GM18868 (cell line): ENCODE results near the gene KCNIP2.

ENCODE experiments used
- ATAC-seq: cut with Tn5 transposase; IDR thresholded peaks from one replicate; pipeline ENCODE4 v1.9.1; 2021; ENCODE audit warnings: mild to moderate bottlenecking, moderate library complexity; ENCODE audit not compliant: unreplicated experiment

The KCNIP2 gene

DNA sequence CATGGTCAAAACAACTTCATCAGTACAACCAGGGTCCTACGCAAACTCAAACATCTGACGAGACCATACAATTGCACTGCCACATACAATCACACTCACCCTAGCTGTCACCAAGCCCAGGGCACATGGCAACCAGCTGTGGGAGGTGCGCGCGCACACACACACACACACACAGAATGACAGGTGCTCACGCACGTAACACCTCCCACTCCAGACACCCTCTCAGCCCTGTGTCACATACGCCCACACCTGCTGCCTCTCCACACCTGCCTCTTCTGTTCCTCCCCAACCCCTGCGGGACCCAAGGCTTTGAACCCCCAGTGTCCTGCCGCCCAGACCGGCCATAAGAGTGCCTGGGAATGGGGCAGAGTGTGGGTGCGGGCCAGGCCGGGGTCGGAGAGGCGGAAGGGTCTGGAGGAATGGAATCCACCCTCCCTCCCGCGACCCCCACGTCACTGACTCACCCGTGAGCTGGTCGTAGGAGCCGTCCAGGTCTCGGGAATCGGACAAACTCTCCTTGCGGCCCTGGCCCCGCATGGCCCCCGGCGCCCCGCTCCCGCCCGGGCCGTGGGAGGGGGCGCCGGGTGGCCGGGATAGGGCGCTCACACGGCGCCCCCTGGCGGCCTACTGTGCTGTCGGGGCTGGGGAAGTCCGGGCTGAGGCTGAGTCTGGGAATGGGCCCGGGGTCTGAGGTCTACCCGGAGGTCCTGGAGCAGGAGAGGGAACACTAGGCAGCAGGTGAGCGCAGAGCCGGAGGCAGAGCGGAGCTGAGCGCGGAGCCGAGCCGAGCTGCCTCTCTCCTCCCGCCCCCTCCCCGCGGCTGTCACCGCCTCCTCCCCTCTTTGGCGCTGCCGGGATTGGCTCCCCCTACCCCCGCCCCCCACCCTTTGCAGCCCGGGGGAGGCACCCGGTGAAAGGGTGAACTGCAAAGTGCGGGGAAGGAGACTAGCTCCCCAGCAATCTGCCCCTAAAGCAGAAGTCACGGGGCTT is at the start of gene KCNIP2:
Gene KCNIP2 (minus strand): TSS at position 769 of the 990 bp plus-strand sequence. CDS start 232 bp downstream, at position 537.
- ATAC-seq: no peak

DNA sequence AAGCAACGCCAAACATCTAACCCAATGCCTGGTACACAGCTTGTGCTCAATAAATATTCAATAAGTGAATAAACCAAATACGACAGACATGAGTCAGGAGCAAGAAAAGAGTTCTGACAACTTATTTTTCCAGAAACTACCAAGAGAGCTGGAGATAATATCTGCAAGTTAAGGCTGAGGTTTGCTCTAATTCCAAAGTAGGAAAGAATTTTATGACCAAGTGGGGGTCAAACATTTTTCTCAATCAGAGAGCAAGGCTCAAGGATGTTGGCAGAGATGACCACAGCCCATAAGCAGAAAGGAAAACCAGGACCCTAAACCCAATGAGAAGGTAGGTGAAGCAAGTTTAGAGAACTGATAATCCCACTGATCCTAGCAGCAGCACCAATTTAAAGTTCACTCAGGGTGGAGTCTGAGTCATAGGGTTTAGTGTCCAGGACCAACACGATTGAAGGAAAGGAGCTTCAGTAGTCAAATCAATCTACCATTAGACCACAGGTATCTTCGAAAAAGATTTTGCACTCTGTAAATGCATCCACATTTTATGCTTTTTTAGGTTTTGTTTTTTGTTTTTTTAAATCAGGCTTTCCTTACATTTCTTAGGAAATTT is 49.3 kb upstream of the KCNIP2 start:
- ATAC-seq: no peak

DNA sequence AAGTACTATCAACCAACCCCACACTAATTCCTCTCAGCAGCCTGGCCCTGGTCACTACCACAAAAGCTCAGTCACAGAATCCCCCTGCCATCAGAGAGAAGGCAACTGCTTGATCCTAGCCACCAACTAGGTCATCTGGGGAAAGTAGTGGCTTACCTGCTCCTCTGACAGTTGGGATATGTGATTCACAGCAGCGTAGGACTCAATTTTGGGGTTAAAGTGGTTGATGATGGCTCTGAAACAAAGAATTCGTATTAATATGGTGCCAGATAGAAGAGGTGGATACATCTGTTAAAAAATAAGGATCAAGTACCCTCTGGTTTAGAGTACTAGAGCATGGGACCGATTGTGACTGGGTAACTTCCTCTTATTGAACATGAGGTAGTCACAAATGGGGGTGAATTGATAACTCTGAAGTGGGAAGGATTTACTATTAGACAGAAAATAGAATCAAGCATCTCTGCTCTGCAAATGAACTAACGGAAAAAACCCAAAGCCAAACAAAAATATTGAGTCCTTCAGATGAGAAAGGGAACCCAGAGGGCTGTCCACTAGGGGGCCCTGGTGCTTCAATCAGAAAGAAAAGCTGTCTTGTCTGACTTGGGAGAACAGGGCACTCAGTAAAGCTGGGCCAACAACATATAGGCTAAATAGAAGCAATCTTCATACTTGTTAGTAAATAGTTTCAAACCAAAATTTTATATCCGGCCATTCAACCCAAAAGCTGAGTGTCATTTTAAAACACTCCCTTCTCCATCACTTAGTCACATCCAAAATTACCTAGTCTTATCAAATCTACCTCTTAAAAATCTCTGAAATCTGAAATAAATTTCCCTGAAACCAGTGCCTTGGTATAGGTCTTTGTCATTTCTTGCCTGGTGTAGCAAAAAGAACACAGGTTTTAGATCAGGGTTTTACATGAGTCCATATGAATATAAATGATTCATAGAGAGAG is 45.9 kb upstream of the KCNIP2 start:
- ATAC-seq: peak; percentile 48

DNA sequence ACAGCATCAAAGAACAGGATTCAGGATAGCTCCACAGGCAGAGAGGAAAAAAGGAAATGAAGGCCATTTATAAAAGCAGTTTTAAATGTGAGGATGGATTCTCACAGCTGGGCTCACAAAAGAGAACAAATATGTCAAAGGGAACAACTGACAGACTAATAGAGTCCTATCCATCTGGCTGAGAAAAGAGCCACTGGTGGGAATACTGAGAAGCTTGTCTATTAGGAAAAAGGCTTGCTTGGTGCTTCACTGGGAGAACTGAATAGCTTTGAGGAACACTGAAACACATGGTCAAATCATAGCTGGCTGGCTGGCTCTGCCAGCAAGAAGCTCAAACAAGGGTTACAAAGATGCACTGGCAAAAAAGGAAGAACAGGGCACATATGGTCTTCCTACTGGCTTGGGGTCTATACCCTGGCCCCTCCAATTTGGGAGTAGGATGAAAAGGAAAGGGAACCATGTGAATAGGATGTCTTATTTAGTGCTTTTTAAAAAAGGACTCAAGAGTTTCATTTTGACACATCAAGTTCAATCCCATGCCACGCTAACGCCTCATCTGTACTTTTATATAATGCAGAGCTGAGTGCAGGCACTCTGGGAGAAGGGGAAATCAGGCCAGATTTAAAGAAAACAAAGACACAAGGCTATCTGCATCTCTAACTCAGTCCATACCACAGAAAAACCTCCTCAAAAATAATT is 44.8 kb upstream of the KCNIP2 start:
- no peak for ATAC-seq

DNA sequence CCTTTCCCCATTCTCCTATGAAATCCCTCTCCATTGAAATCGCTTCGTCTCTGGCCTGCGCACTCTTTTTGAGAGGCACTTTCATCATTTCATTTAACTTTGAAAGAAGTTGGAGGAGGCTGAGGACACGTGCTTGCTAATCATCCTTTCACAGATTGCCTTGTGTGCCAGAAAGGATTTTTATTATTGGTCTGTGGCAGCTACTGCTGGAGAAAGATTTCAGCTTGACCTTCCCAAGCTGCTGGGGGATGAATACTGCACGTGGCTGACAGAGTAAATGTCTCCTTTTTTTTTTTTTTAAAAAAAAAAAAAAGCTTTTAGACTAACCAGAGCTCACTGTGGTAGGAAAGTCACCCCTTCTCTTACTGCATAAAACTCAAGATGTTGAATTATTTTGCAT is 44.2 kb upstream of the KCNIP2 start:
- no peak for ATAC-seq

DNA sequence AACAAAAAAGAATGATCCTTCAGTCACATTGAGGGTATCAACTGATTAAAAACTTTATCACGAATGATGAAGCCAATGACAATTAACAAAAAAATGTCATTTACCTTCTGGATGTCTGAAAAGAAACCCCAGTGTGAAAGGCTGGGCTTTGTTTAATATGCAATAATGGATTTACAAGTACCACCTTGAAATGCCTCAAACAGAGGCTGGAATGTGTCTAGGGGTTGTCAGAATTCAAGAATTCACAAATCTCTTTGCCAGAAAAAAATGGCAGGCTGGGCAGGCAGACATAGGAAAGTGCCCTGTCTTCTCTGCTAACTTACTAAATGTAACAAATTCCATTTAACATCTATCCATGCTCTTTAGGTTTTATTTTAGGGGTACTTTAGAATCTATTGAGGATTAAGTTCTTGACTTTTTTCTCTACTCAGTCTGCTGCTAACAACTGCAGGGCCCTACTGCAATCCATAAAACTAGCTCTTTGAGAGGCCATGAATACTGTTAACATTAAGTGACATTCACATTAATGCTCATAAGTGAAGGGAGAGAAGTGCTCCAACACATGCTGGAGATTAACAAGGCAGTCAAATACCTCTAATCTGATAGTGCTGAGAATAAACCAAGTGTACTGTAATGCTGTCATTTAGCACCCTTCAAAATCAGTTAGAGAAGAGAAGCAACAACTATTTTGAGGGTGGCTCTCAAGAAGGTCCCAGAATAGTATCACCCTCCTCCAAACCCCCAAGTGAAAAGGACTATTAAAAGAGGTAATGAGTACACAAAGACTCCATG is 43.1 kb upstream of the KCNIP2 start:
- no peak for ATAC-seq

DNA sequence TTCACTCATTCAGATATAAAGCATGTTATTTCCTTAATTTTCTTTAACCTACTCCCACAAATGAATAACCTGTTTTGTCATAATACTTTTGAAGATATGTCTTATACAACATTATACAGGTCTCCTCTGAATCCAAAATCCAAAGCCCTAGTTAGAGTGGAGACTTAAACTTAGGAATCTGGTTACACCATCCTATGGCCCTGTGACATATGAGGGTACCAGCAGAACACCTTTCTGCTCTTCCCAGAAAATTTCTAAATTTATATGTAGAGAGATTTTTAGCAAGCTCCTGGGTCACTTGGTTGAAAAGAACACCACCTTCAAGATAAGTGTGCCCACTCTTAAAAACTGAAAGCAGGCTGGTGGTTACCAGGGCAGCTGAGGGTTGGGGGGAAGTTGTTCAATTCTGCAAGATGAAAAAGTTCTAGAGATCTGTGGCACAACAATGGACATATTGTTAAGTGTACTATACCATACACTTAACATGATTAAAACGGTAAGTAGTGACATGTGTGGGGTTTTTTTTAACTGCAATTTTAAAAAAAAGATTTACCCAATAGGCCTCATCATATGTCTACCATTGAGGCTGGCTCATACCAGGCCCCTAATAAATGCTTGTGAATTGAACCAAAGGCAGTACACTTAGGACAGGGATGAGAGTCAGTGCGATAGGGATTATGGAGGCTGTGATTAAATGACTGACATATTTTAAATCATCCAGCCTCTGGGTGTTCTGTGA is 37.6 kb upstream of the KCNIP2 start:
- ATAC-seq: no peak

DNA sequence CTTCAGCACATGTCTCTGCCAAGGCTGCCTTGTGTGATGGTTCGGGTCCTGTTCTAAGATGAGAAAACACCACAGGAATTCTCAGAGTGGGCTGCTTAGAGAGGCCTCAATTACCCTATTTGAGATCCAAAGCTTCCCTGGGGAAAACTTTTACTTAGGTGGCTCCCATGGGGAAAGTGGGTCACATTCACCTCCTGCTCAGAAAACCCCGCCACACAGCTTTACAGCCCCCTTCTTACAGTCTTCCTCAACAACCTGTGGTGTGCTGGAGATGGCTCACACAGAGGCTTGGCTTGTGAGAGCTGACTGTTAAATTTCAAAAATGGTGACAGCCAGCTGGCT is 36.6 kb upstream of the KCNIP2 start:
- no peak for ATAC-seq

DNA sequence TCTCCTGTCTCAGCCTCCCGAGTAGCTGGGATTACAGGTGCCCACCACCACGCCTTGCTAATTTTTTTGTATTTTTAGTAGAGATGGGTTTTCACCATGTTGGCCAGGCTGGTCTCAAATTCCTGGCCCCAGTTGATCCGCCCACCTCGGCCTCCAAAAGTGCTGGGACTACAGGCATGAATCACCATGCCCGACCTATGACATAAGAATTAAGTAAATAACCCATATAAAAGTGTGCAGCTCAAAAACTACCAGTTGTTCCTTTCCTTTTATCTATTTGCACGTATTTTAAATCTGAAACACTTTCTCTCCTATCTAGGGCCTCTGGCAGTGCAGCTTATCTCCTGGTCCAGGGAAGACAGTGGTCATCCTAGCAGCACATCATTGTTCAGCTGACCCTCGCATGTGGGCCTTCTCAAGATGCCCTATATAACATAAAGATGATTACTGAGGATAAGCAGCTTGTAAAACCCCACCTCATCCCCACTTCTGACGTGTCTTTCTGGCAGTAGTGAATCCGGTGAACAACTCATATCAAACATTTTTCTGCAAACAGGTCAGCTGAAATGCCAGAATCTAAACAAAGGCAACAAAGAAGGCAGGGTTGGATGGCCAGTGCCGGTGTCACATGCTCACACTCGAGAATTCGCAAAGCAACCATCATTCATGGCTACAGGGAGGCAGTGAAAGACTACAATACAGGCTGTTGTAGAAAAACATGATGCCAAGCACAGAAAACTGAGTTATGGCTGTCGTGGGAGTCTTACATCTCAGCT is 36.0 kb upstream of the KCNIP2 start:
- ATAC-seq: no peak

DNA sequence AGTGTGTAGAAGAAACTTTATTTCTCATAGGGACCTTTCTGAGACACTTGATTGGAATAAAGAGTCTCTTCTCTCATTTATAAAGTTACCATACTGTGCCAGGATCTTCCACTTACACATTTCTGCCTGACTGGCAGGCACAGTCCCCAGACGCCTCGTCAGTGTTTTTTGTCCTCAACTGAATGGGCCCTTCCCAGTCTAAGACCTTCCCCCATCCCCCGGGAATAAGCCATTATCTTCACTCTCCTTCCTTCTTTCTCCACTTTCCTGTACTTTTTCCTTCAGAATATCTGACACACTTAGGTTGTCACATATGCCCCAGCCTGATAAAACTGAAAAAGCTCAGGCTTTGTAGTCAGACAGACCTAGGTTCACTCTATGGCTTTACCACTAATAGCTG is 35.3 kb upstream of the KCNIP2 start:
- ATAC-seq: no peak

- no peak for ATAC-seq
These were observed 31.6 kb upstream of the KCNIP2 start for GRCh38 chr10:101875068-101875688.

DNA sequence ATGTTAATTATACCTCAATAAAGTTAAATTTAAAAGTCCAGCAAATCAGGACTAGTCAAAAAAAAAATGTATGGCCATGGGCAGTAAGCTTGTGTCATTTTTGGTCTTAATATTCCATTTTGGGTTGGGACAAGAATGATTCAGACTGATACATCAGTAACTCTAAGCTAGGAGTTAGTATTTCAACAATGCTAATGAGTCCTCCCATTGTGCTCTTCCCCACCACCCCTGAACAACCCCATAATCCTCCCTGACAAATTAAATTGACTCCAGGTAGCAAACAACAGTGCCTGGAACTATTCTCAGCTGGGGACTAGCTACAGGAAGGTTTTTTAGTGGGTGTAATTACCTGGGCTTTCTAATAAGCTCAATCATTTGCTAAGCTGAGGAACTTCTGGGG is 30.7 kb upstream of the KCNIP2 start:
- no peak for ATAC-seq

GRCh38 chr10:101867931-101868330 is 24.3 kb upstream of the KCNIP2 start:
- no peak for ATAC-seq

GRCh38 chr10:101859530-101859929 is 15.9 kb upstream of the KCNIP2 start:
- no peak for ATAC-seq

GRCh38 chr10:101858723-101859500 is 15.3 kb upstream of the KCNIP2 start:
- peak; percentile 63 for ATAC-seq

GRCh38 chr10:101857802-101858476 is 14.3 kb upstream of the KCNIP2 start:
- ATAC-seq: no peak

GRCh38 chr10:101856626-101857025 is 13.0 kb upstream of the KCNIP2 start:
- no peak for ATAC-seq
